ENCODE data around the gene EID2. TPM values are rescaled to one million over a fixed set of nuclear protein-coding genes. Genes with fewer than 3 reads are reported as not detected.

Gene EID2
- total and polyA plus RNA-seq, 2 donors (not counting 3 experiments of a cell fraction or from before 2014, with no cell fraction given), result 6.6 to 17.4 TPM

- BruUV-seq (replicated peaks), result no TSS peak
- no peak overlapping the region for H3K27ac ChIP-seq (ENCODE audit: insufficient read depth, low read depth, low read length)
- H3K4me2 ChIP-seq (ENCODE audit: insufficient read depth, low read length), result no peak overlapping the region
- POLR2A ChIA-PET, result interaction anchor here (0.6 kb wide), 2 partner anchors 38 to 57 kb away, joined by 3 to 4 read pairs; partner anchors contain the start of gene TIMM50
- no peak for FAIRE-seq
- dilution Hi-C loops (cut with MboI; ENCODE audit: extremely low pct_ligation_motif_present, low sequenced_read_pairs), result no loop called here
- H3K79me2 ChIP-seq (ENCODE audit: control insufficient read depth, insufficient read depth, low read length), result no peaks in the 10 kb centered on the region
- no peak overlapping the region for H2AFZ ChIP-seq (ENCODE audit: low read depth, low read length)
- no peaks in the 10 kb centered on the region for H3K36me3 ChIP-seq (ENCODE audit: control insufficient read depth in 2 of 2, extremely low read depth in 1 of 2, insufficient read depth in 2 of 2, low read length in 2 of 2)
- no peaks in the 10 kb centered on the region for H3K9me3 ChIP-seq (replicated peaks; ENCODE audit: control insufficient read depth, insufficient read depth, low read length)
- no peaks in the 10 kb centered on the region for H4K20me1 ChIP-seq (replicated peaks; ENCODE audit: control insufficient read depth, extremely low read depth, insufficient read depth, low read length)
- no peaks in the 10 kb centered on the region for H3K4me1 ChIP-seq (ENCODE audit: control insufficient read depth, extremely low read depth, insufficient read depth, low read length)
- H3K9me1 ChIP-seq (replicated peaks; ENCODE audit: control insufficient read depth, extremely low read depth, insufficient read depth, low read length), result no peaks in the 10 kb centered on the region
- TF ChIP-seq EZH2 (IDR thresholded peaks at IDR 0.05; ENCODE audit: borderline replicate concordance, low read depth, low read length, severe bottlenecking), result no peak
- TF ChIP-seq FOS (IDR thresholded peaks at IDR 0.05; ENCODE audit: borderline replicate concordance, insufficient read depth, low read length), result no peak
- TF ChIP-seq, protein P1, sequence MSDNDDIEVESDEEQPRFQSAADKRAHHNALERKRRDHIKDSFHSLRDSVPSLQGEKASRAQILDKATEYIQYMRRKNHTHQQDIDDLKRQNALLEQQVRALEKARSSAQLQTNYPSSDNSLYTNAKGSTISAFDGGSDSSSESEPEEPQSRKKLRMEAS (IDR thresholded peaks at IDR 0.05; ENCODE audit: insufficient read depth, insufficient read length), result no peak
- no peak for TF ChIP-seq MYC (IDR thresholded peaks at IDR 0.05; ENCODE audit: low read depth, low read length)
- no peak for TF ChIP-seq JUN (IDR thresholded peaks at IDR 0.05; ENCODE audit: borderline replicate concordance, insufficient read depth, insufficient read length, low read depth)
- TF ChIP-seq GATA2 (IDR thresholded peaks at IDR 0.05; ENCODE audit: insufficient read depth, insufficient read length, low read depth, low read length), result no peak
- TF ChIP-seq CTCF (IDR thresholded peaks at IDR 0.05; ENCODE audit: extremely low read depth in 1 of 2, insufficient read depth in 1 of 2, low read depth in 1 of 2, low read length in 2 of 2), result no peak
- no peak for TF ChIP-seq POLR2A (IDR thresholded peaks at IDR 0.05; ENCODE audit: low read depth, low read length)
- TF ChIP-seq POLR2AphosphoS5 (IDR thresholded peaks at IDR 0.05; ENCODE audit: insufficient read depth, low read depth, low read length), result no peak
- no peak overlapping the region for H3K9ac ChIP-seq (replicated peaks; ENCODE audit: extremely low read depth, insufficient read depth, low read length)
- peaks cover 36 to 43% of the 10 kb centered on the region in 2 experiments for H3K27me3 ChIP-seq (ENCODE audit: control insufficient read depth in 2 of 2, insufficient read depth in 2 of 2, low read length in 2 of 2)
- intact Hi-C loops (cut with micrococcal nuclease), result no loop called here
- no peak overlapping the region for H3K4me3 ChIP-seq (replicated peaks in 1 of 3; ENCODE audit: insufficient read depth in 1 of 3, low read depth in 1 of 3, low read length in 3 of 3)
- DNase-seq (ENCODE audit: low read depth, low spot score), result no peak
- CTCF ChIA-PET, result interaction anchor here (1.2 to 1.7 kb wide), 2 partner anchors 16 kb away, joined by 3 to 4 read pairs; no protein-coding TSS in a partner anchor
Measured at GRCh38 chr19:39518458-39518857, 21.5 kb downstream of the EID2 start.
